ENCODE data around the gene C10orf67. TPM values are rescaled to one million over a fixed set of nuclear protein-coding genes. Genes with fewer than 3 reads are reported as not detected.

C10orf67 gene
- total RNA-seq, 1 experiment from 2014 or later, result not detected

- Histone ChIP-seq H4K20me1 (ENCODE audit: insufficient read depth) (no peaks in the 10 kb centered on the region), H3K79me2 (ENCODE audit: insufficient read depth, low read length) (no peaks in the 10 kb centered on the region), H3K4me1 (ENCODE audit: control insufficient read depth in 1 of 2, insufficient read depth in 2 of 2, low read length in 2 of 2) (no peaks in the 10 kb centered on the region), H3K36me3 (ENCODE audit: control insufficient read depth in 1 of 2, insufficient read depth in 2 of 2, low read length in 2 of 2) (no peaks in the 10 kb centered on the region), H3K9me3 (ENCODE audit: control insufficient read depth in 1 of 2, insufficient read depth in 1 of 2, low read depth in 1 of 2, low read length in 2 of 2) (no peaks in the 10 kb centered on the region), H3K27me3 (ENCODE audit: insufficient read depth, low read length) (no peaks in the 10 kb centered on the region), H3K4me3 (replicated peaks in 1 of 2; ENCODE audit: low read depth in 1 of 2, low read length in 2 of 2) (no peak overlapping the region), H3K27ac (ENCODE audit: low read depth, low read length) (no peak overlapping the region), H3K9me2 (ENCODE audit: insufficient read depth) (no peaks in the 10 kb centered on the region), H3K9ac (ENCODE audit: low read length) (no peak overlapping the region), H3K4me2 (ENCODE audit: low read length) (no peak overlapping the region), H2AFZ (ENCODE audit: low read depth, low read length, poor library complexity, severe bottlenecking) (no peak overlapping the region)
- CTCF ChIA-PET, result no interaction called here
- POLR2A ChIA-PET, result no interaction called here
- BruUV-seq (replicated peaks), result no TSS peak
- RAD21 ChIA-PET (ENCODE audit: low non-redundant PET in 1 of 2, low total read pairs in 2 of 2, uncharacterized antibody in 2 of 2, unreplicated experiment in 2 of 2), result no interaction called here
- ATAC-seq, result no peak
- intact Hi-C loops (cut with micrococcal nuclease), result no loop called here
- no peak for TF ChIP-seq JUND (IDR thresholded peaks at IDR 0.05)
- TF ChIP-seq SP1 (IDR thresholded peaks at IDR 0.05; ENCODE audit: low read depth), result no peak
- TF ChIP-seq ZFX (IDR thresholded peaks at IDR 0.05), result no peak
- no peak for TF ChIP-seq CTCF (IDR thresholded peaks at IDR 0.05 in 2 of 3, conservative IDR thresholded peaks at IDR 0.05 in 1 of 3; ENCODE audit: borderline replicate concordance in 1 of 3, insufficient read depth in 1 of 3, low read depth in 2 of 3, low read length in 2 of 3)
- TF ChIP-seq TCF7L2 (IDR thresholded peaks at IDR 0.05; ENCODE audit: borderline replicate concordance, extremely low read depth, insufficient read depth, insufficient read length), result no peak
- TF ChIP-seq EGR1 (IDR thresholded peaks at IDR 0.05; ENCODE audit: low read depth), result no peak
- TF ChIP-seq REST (IDR thresholded peaks at IDR 0.05; ENCODE audit: low read depth), result no peak
- no peak for TF ChIP-seq SRF (IDR thresholded peaks at IDR 0.05; ENCODE audit: low read depth)
- no peak for TF ChIP-seq RAD21 (IDR thresholded peaks at IDR 0.05; ENCODE audit: low read depth)
- no peak for TF ChIP-seq POLR2AphosphoS5 (IDR thresholded peaks at IDR 0.05; ENCODE audit: low read depth, low read length)
- no peak for TF ChIP-seq EZH2 (IDR thresholded peaks at IDR 0.05)
- no peak for TF ChIP-seq ZBTB33 (IDR thresholded peaks at IDR 0.05; ENCODE audit: extremely low read depth, insufficient replicate concordance, low read length)
- no peak for TF ChIP-seq EZH2phosphoT487 (IDR thresholded peaks at IDR 0.05; ENCODE audit: borderline replicate concordance)
- TF ChIP-seq POLR2A (IDR thresholded peaks at IDR 0.05; ENCODE audit: borderline replicate concordance, extremely low read depth, insufficient read depth, insufficient read length), result no peak
- no peak for DNase-seq (ENCODE audit: low read depth, low spot score)
Measured at GRCh38 chr10:23364378-23364777, 19.8 kb upstream of the C10orf67 start.

Data from HCT116 (cell line).